Left ventricle myocardium inferior (tissue), 1 donor: ENCODE results near the gene MT1E. TPM values are rescaled to one million over a fixed set of nuclear protein-coding genes. Genes with fewer than 3 reads are reported as not detected.
A peak's percentile ranks its signal among the peaks of the same experiment; 100 is the strongest.

ENCODE experiments used
- DNase-seq: peaks from one replicate; pipeline ENCODE4 v3.0.0-alpha.2; 2020
- H3K27ac ChIP-seq: fragments of 200-600 bp; replicated peaks from 2 replicates; pipeline ENCODE4 v1.8.0; 2021
- H3K27me3 ChIP-seq: fragments of 200-600 bp; 2 replicates; pipeline ENCODE4 v1.8.0; 2021; ENCODE audit warnings: low read depth
- H3K36me3 ChIP-seq: fragments of 200-600 bp; 2 replicates; pipeline ENCODE4 v1.8.0; 2021
- H3K4me1 ChIP-seq: fragments of 200-600 bp; 2 replicates; pipeline ENCODE4 v1.8.0; 2021
- H3K4me3 ChIP-seq: fragments of 200-600 bp; 2 replicates; pipeline ENCODE4 v1.8.0; 2021; ENCODE audit warnings: mild to moderate bottlenecking, moderate library complexity
- H3K9me3 ChIP-seq: fragments of 200-600 bp; replicated peaks from 2 replicates; pipeline ENCODE4 v1.8.0; 2021
- intact Hi-C: fragments of 100-400 bp; cut with micrococcal nuclease; formaldehyde crosslinking; loops from one replicate; pipeline ENCODE4 v1.11.0; 2022
- total RNA-seq: library from RNA; stranded (reverse); fragmentation: NEBNext Ultra II Directional; extraction: Animal tissue kit (Norgen Biotek cat#: 25700); gene quantifications from one replicate; pipeline ENCODE4 v1.2.1, GENCODE V29; 2021
- TF ChIP-seq, protein P1 (sequence below): fragments of 200-600 bp; IDR thresholded peaks from 2 replicates; pipeline ENCODE4 v1.8.0; 2021; ENCODE audit warnings: antibody characterized with exemption, mild to moderate bottlenecking, borderline replicate concordance
- donor health status: DM: no; HTN: yes; CAD: no; lungs with severe emphysema.

MT1E gene
- total RNA-seq, 1 donor from 2014 or later: 126 TPM

DNA sequence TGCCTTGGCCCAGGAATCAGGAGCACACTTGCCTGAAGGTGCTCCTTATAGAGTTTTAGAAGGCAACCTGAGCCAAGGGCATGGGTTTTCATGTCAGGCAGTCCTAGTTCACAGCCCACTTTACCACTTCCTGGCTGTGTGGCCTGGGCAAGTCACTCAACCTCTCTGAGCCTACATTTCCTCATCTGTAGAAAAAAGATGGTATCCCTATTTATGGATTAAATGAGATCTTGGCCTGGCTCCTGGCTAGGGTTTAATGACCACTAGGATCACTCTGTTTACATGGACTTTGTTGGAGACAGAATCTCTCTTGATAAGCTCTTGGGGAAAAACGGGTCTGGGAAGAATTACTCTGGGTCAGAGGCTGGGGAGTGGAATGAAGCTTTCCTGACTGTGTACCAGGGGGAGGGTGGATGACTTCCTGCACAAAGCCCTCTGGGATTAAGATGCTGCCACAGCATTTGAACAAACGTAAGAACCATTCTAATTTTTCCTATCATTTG is 14.9 kb upstream of the MT1E start:
- intact Hi-C loops: no loop called here
- no peaks in the 10 kb centered on the region for H3K36me3 ChIP-seq
- TF ChIP-seq, protein P1, sequence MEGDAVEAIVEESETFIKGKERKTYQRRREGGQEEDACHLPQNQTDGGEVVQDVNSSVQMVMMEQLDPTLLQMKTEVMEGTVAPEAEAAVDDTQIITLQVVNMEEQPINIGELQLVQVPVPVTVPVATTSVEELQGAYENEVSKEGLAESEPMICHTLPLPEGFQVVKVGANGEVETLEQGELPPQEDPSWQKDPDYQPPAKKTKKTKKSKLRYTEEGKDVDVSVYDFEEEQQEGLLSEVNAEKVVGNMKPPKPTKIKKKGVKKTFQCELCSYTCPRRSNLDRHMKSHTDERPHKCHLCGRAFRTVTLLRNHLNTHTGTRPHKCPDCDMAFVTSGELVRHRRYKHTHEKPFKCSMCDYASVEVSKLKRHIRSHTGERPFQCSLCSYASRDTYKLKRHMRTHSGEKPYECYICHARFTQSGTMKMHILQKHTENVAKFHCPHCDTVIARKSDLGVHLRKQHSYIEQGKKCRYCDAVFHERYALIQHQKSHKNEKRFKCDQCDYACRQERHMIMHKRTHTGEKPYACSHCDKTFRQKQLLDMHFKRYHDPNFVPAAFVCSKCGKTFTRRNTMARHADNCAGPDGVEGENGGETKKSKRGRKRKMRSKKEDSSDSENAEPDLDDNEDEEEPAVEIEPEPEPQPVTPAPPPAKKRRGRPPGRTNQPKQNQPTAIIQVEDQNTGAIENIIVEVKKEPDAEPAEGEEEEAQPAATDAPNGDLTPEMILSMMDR: no peak
- peak overlapping the region; percentile 78 for H3K4me3 ChIP-seq
- peak overlapping the region; percentile 95 for H3K27ac ChIP-seq
- H3K27me3 ChIP-seq: no peaks in the 10 kb centered on the region
- peaks cover 64% of the 10 kb centered on the region for H3K4me1 ChIP-seq
- DNase-seq: no peak
- H3K9me3 ChIP-seq: no peaks in the 10 kb centered on the region

DNA sequence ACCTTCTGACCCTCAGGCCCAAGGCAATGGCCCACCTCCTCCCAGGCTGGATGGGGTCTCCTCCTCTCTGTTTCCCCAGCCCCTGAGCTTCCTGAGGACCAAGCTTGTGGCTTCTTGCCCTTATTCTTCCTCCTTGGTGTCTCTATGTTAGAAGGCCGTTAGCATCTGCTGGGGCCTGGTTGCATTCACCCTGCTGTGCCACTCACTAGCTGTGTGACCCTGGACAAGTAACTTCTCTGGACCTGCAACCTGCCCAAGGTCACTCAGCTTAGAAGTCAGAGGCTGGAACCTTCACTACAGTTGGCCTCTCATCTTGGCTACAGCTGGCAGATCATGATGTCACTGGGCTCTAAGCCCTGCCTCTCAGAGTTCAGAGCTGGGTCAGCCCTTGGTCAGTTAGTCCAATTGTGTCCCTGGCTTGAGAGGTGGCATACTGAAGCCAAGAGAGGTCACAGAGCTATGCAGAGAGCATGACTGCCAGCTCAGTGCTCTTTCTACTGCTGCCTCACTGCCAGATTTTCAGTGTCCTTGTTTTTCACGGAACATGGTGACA is 14.2 kb upstream of the MT1E start:
- DNase-seq: peak; percentile 75
- TF ChIP-seq, protein P1: no peak
- Histone ChIP-seq H3K9me3 (no peaks in the 10 kb centered on the region), H3K4me3 (no peak overlapping the region), H3K27me3 (no peaks in the 10 kb centered on the region), H3K4me1 (peaks cover 58% of the 10 kb centered on the region), H3K27ac (peak overlapping the region; percentile 95), H3K36me3 (no peaks in the 10 kb centered on the region)
- intact Hi-C loops: no loop called here

DNA sequence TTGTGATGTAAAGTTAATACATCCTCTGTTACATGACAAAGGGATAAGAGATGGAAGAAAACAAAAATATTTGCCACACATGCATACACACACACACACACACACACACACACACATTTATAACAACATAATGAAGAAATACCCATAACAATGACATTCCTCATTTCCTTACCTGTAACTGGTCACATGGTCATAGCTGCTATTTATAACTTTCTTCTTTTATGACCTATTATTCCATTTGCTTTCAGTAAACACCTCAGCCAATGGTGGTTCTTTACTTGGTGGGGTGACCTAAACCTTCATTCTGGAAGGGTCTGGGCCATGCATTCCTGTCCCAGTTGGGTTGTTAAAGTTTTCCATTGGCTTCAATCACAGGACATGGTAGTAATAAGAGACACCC is 11.9 kb upstream of the MT1E start:
- intact Hi-C loops: no loop called here
- TF ChIP-seq, protein P1: no peak
- Histone ChIP-seq H3K27ac (no peak overlapping the region), H3K9me3 (no peaks in the 10 kb centered on the region), H3K36me3 (no peaks in the 10 kb centered on the region), H3K4me3 (no peak overlapping the region), H3K27me3 (no peaks in the 10 kb centered on the region), H3K4me1 (peaks cover 58% of the 10 kb centered on the region)
- DNase-seq: no peak

DNA sequence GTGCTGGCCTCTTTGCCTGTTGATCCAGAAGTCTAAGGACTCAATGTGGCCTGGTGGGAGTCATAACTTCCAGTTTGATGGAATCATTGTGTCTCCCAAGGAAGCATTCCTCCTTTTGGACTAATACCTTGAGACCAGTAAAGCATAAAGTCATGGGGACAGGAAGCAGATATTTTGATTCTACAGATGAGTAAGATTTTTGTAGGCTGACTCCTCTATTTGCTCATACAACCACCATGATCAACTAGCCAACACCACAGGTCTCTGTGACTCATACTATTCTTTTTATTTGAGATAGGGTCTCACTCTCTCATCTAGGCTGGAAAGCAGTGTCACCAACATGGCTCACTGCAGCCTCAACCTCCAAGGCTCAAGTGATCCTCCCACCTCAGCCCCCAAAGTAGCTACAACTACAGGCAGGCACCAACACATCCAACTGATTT is 11.0 kb upstream of the MT1E start:
- intact Hi-C loops: no loop called here
- H3K4me3 ChIP-seq: no peak overlapping the region

DNA sequence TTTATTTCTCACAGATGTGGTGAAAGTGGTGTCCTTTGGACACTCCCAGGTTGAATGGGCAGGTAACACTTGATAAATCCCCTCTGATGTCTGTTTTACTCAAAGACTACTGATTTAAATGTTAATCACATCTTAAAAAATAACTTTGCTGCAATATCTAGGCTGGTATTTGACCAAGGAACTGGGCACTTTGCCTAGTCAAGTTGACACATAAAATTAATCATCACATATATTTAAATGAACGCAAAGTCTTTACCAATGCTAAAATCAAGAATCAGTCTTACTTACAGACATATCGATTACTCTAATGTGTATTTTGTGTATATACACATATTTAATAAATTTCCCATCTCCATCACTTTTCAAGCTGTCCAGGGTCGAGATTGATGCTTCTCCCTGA is 10.2 kb upstream of the MT1E start:
- TF ChIP-seq, protein P1: no peak
- intact Hi-C loops: no loop called here
- no peak overlapping the region for H3K27ac ChIP-seq
- H3K4me3 ChIP-seq: no peak overlapping the region
- H3K9me3 ChIP-seq: no peaks in the 10 kb centered on the region
- H3K4me1 ChIP-seq: peaks cover 46% of the 10 kb centered on the region
- no peaks in the 10 kb centered on the region for H3K27me3 ChIP-seq
- DNase-seq: no peak
- H3K36me3 ChIP-seq: no peaks in the 10 kb centered on the region

More for the DNA sequence above, 11.0 kb upstream of the MT1E start:
- H3K27me3 ChIP-seq: no peaks in the 10 kb centered on the region
- DNase-seq: no peak
- TF ChIP-seq, protein P1: no peak
- H3K36me3 ChIP-seq: no peaks in the 10 kb centered on the region
- no peak overlapping the region for H3K27ac ChIP-seq
- peaks cover 54% of the 10 kb centered on the region for H3K4me1 ChIP-seq
- no peaks in the 10 kb centered on the region for H3K9me3 ChIP-seq
